Panc1 (cell line): ENCODE measurements around the gene SRRM4.

Experiments used
- CTCF ChIP-seq: fragments of 450-650 bp; IDR thresholded peaks from 2 replicates; pipeline ENCODE4 v1.5.1; 2017; ENCODE audit warnings: mild to moderate bottlenecking
- POLR2AphosphoS5 ChIP-seq: IDR thresholded peaks from 2 replicates; pipeline ENCODE4 v1.6.1; 2012; ENCODE audit warnings: mild to moderate bottlenecking, low read depth, low read length, moderate library complexity

DNA sequence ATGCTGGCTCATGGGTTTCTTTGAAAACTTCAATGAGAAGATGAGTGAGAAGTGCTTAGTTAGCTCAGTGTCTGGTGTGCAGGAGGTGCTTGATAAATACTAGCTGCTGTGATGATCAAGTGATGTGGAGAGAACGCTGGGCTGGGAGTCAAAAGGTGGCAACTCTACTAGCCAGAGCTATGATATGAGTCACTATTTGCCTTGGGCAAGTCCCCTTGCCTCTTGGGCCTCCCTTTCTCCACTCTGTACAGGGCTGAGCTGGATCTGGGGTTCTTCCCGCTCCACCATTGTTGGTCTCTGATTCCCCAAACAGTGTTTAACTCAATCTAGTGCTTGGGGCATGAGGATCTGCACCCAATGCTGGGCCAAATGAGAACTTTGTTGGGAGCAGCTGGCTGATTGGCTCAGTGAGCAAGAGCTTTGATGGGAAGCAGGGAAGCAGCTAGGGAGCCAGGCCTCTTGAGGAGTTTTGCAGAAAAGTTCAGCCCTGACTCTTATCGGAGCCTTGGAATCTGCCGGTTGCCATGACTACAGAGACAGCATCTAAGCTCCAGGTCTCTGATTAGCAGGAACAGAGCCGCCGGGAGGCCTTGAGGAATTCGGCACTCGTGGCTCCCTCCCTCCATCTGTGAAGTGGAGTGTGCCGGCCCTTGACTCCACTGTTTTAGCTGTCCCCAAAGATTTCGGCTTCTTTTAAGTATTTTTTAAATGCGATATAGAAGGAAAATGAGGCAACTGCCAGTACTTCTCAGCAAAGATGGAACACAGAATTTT lies 115.3 kb downstream of the SRRM4 start:
- TF ChIP-seq CTCF (no peak), POLR2AphosphoS5 (no peak)
